Measurements from ENCODE around the gene SLC22A2. TPM values are rescaled to one million over a fixed set of nuclear protein-coding genes. Genes with fewer than 3 reads are reported as not detected.
"Not testable (repeated sequence)": the region's sequence is repeated elsewhere in the genome, so short reads cannot be mapped to it uniquely, and the experiment has no call there.

Gene SLC22A2
- total RNA-seq = not detected

DNA sequence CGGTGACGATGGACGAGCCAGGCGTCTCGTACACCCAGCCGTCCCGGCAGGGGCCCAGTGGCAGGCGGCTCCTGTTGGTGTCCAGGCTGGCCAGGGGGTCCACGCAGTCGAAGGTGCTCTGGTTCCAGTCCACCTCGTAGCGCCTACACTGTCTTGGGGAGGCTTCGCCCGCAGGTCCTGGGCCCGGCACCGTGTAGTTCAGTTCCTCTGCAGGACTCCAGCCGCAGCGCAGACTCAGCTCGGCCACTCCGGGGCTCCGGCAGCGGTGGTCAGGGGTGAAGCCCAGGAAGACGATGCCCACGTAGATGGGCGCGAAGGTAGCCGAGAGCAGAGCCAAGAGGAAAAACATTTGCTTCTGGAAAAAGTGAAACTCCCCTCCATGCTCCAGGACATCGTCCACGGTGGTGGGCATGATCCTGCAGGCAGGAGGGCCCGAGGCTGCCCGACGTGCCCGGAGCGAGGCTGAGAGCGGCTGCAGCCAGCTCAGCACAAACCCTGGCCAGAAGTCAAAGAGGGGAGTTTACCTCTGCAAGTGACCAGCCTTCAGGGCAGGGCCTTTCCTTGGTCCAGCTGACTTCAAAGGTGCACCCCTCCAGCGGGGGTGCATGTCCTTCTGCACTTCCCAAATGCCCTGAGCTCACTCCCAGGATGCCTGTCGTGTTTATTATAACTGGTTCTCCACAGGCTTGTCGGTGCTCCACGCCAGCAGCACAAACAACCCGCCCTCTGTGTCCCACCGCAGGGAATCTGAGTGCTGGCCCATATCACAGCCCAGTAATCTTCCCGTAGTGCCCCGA is at the start of gene SLC22A2:
Gene SLC22A2, minus strand, starts transcription at position 476 of the 797 bp plus-strand sequence. Its CDS starts 64 bp downstream, at position 412.
- ATAC-seq = no peak
- POLR2A ChIA-PET = interaction anchor here (0.8 kb wide), 1 partner anchor 136 kb away, joined by 3 read pairs; no protein-coding TSS in a partner anchor
- Mint-ChIP-seq H3K4me1 (no peaks in the 10 kb centered on the region), H3K27me3 (peaks cover 15% of the 10 kb centered on the region), H3K9me3 (ENCODE audit: low read depth) (no peaks in the 10 kb centered on the region), H3K27ac (no peak within 1 kb of the TSS), H3K36me3 (ENCODE audit: low read depth) (no peaks in the 10 kb centered on the region), H3K4me3 (no peak within 1 kb of the TSS)
- intact Hi-C loops (cut with DNase I, micrococcal nuclease) = no loop called here
- CTCF ChIA-PET = interaction anchor here (0.6 kb wide), 1 partner anchor 903 kb away, joined by 3 read pairs; no protein-coding TSS in a partner anchor
- no peak for DNase-seq

DNA sequence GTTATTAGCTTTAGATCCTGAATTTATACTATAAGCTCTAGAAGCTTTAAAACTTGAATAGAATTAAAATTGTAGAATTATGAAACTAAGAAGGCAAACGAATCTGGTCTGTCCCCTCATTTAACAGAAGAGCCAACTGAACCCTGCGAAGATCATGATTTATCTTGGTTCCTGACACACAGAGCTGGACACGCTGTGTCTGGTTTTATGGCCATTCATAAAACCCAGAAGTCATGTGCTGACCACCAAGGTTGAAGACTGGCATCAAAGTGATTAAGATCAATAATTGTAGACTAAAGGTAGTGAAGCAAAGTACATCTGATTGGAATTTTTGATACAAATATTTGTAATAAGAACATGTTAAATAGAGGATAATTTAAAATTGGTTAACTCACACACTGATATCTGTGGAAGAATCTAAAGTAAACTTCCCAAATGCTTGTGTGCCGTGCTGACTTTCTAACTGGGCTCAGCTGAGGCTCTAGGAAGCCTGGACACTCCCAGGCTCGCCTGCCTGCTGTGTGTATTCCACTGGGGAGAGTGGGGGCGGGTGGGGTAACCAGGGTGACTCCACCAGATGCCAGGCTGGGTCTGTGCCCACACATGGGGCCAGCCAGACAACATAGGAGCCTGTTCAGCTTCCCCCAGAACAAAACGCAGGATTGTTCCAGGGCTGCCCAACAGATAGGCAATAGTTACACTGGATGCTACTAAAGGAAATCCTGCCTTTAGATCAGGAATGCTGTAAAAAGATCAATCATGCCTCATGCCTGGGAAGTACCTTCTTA is 47.5 kb upstream of the SLC22A2 start:
- ChIA-PET POLR2A (no interaction called here), CTCF (no interaction called here)

DNA sequence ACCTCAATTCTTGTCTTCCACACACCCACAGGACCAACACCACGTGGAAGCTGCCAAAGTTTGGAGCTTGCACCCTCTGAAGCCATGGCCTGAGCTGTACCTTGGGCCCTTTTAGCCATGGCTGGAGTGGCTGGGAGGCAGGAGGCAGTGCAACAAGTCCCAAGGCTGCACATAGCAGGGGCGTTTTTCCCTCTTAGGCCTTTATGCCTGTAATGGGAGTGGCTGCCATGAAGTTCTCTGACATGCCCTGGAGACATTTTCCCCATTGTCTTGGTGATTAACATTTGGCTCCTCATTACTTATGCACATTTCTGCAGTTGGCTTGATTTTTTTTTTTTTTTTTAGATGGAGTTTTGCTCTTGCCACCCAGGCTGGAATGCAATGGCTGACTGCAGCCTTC is 45.2 kb upstream of the SLC22A2 start:
- intact Hi-C loops (cut with DNase I, micrococcal nuclease) = no loop called here
- CTCF ChIA-PET = no interaction called here

More for the DNA sequence above, 47.5 kb upstream of the SLC22A2 start:
- peaks cover 7% of the 10 kb centered on the region for H3K27me3 Mint-ChIP-seq
- H3K27ac Mint-ChIP-seq = no peak overlapping the region
- ATAC-seq (no peak), DNase-seq (no peak)
- H3K36me3 Mint-ChIP-seq (ENCODE audit: low read depth) = peaks cover 2% of the 10 kb centered on the region
- H3K4me3 Mint-ChIP-seq = no peak overlapping the region
- no peaks in the 10 kb centered on the region for H3K4me1 Mint-ChIP-seq
- intact Hi-C loops (cut with DNase I, micrococcal nuclease) = no loop called here
- peaks cover 12% of the 10 kb centered on the region for H3K9me3 Mint-ChIP-seq (ENCODE audit: low read depth)

DNA sequence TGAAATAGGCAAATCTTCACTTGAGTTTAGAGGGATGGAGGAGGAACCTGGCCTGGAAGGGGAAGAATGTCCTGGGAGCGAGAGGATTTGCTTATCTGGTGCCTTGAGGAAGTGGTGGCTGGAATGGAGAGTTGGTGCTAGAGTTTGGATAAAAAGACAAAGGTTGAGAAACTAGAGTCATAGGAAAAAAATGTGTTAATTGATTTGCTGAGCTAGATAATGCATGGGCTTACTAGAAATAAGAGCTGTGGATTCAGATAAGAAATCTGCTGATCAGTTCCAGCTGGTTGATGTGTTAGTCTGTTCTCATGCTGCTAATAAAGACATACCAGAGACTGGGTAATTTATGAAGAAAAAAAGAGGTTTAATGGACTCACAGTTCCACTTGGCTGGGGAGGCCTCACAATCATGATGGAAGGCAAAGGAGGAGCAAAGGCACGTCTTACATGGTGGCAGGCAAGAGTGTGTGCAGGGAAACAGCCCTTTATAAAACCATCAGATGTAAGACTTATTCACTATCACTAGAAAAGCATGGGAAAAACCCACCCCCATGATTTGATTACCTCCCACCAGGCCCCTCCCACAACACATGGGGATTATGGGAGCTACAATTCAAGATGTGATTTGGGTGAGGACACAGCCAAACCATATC is 43.9 kb upstream of the SLC22A2 start:
- ATAC-seq; H3K27ac Mint-ChIP-seq; intact Hi-C loops (cut with DNase I, micrococcal nuclease); H3K9me3 Mint-ChIP-seq (ENCODE audit: low read depth); H3K36me3 Mint-ChIP-seq (ENCODE audit: low read depth); H3K27me3 Mint-ChIP-seq; POLR2A ChIA-PET; H3K4me1 Mint-ChIP-seq; DNase-seq; CTCF ChIA-PET; H3K4me3 Mint-ChIP-seq: not testable (repeated sequence)

More for the DNA sequence above, 45.2 kb upstream of the SLC22A2 start:
- no peaks in the 10 kb centered on the region for H3K4me1 Mint-ChIP-seq
- H3K4me3 Mint-ChIP-seq = no peak overlapping the region
- no peaks in the 10 kb centered on the region for H3K36me3 Mint-ChIP-seq (ENCODE audit: low read depth)
- H3K9me3 Mint-ChIP-seq (ENCODE audit: low read depth) = peaks cover 2% of the 10 kb centered on the region
- H3K27me3 Mint-ChIP-seq = peaks cover 4% of the 10 kb centered on the region
- DNase-seq = no peak
- H3K27ac Mint-ChIP-seq = no peak overlapping the region
- no peak for ATAC-seq
- POLR2A ChIA-PET = no interaction called here

DNA sequence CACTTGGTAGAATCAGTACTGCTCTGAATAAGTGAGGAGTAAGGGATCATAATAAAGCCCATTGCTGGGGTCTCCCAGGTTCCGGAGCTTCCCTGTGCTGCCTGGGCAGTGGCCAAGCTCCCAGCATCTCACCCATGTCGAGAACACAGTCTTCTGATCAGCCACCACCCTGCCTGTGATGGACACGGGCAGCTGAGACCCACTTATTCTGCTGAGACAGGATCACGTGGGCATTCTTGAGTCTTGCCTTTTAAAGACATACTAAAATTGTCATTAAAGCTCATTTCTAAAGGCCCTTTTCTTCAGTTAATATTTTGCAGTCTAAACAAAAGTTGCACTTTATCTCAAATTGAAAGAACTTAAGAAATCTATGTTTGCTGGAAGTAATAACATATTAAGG is 42.7 kb upstream of the SLC22A2 start:
- Mint-ChIP-seq H3K27ac (no peak overlapping the region), H3K9me3 (ENCODE audit: low read depth) (peaks cover 2% of the 10 kb centered on the region), H3K4me3 (no peak overlapping the region), H3K4me1 (no peaks in the 10 kb centered on the region), H3K36me3 (ENCODE audit: low read depth) (no peaks in the 10 kb centered on the region), H3K27me3 (peaks cover 4% of the 10 kb centered on the region)
- POLR2A ChIA-PET = no interaction called here
- CTCF ChIA-PET = no interaction called here
- ATAC-seq = no peak
- intact Hi-C loops (cut with DNase I, micrococcal nuclease) = no loop called here
- DNase-seq = no peak

DNA sequence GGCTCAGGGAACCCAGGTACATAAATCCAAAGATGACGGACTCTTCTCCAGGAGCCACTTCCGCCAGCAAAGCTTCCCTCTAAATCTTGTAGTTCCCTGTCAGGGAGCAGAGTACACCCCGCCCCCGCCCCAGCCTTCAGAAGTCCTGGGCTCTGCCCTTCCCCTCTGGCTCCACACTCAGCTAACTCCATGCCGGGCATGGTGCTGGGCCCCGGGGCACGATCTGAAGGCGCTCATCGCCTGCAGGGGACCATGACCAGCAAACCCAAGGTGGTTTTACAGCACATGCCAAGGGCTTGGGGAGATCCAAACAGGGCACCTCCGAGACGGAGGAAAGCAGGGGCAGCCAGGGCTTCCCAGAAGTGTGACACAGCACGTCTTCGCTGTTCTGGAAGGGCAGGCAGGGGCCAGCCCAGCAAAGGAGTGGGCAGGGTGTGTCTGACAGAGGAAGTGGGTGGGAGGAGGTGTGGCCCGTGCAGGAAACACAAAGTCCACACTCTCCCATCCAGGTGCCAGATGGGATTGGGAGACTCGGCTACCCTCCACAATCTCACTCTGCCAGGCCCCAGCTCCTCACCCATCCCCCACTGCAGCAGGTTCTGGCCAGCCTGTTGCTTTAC is 41.6 kb upstream of the SLC22A2 start:
- Mint-ChIP-seq H3K27ac (no peak overlapping the region), H3K4me3 (no peak overlapping the region), H3K27me3 (peaks cover 7% of the 10 kb centered on the region), H3K9me3 (ENCODE audit: low read depth) (peaks cover 2% of the 10 kb centered on the region), H3K36me3 (ENCODE audit: low read depth) (no peaks in the 10 kb centered on the region), H3K4me1 (no peaks in the 10 kb centered on the region)
- intact Hi-C loops (cut with DNase I, micrococcal nuclease) = no loop called here
- ChIA-PET CTCF (interaction anchor here (0.6 kb wide), 1 partner anchor 449 kb away, joined by 3 read pairs; no protein-coding TSS in a partner anchor), POLR2A (no interaction called here)
- no peak for DNase-seq
- ATAC-seq = no peak

DNA sequence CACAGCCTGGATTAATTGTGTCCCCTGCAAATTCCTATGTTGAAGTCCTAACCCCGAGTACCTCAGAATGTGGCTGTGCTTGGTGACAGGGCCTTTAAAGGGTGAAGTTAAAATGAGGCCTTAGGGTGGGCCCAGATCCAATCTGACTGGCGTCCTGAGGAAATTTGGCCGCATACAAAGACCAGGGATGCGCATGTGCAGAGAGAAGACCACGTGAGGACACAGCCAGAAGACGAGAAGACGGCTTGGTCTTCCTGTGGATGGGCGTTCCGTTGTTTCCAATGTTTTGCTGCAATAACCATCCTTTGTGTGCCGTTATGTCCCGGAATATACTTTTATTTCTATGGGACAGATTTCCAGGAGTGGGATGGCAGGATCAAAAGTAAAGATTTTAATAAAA is 40.9 kb upstream of the SLC22A2 start:
- ChIA-PET CTCF (interaction anchor here (0.6 kb wide), 1 partner anchor 449 kb away, joined by 3 read pairs; no protein-coding TSS in a partner anchor), POLR2A (no interaction called here)
- intact Hi-C loops (cut with DNase I, micrococcal nuclease) = no loop called here
- no peak overlapping the region for H3K4me3 Mint-ChIP-seq
- peaks cover 2% of the 10 kb centered on the region for H3K9me3 Mint-ChIP-seq (ENCODE audit: low read depth)
- H3K27ac Mint-ChIP-seq = no peak overlapping the region
- no peaks in the 10 kb centered on the region for H3K36me3 Mint-ChIP-seq (ENCODE audit: low read depth)
- peaks cover 6% of the 10 kb centered on the region for H3K27me3 Mint-ChIP-seq
- no peak for ATAC-seq
- no peaks in the 10 kb centered on the region for H3K4me1 Mint-ChIP-seq
- no peak for DNase-seq

DNA sequence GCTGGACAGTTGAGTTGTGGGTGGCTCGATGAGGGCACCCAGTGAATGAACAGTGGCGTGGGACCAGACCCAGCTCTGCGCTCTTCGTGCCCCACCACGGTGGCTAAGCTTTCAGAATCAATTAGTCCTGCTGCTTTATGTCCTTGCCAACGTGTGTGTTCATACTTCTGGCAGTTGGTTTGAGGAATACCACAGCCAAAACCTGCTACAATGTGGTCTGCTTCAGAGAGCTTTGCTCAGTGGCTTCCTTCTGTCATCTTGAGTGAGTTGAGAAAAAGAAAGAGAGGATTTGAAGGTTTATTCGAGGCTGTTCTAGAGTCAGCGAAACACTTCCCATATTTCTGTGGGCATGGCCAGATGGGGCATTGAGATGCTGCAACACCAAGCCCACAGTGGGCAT is 39.5 kb upstream of the SLC22A2 start:
- Mint-ChIP-seq H3K36me3 (ENCODE audit: low read depth) (no peaks in the 10 kb centered on the region), H3K27ac (no peak overlapping the region), H3K9me3 (ENCODE audit: low read depth) (no peaks in the 10 kb centered on the region), H3K4me1 (no peaks in the 10 kb centered on the region), H3K4me3 (no peak overlapping the region), H3K27me3 (peaks cover 7% of the 10 kb centered on the region)
- ATAC-seq (no peak), DNase-seq (no peak)
- ChIA-PET CTCF (interaction anchor here (0.7 kb wide), 1 partner anchor 156 kb away, joined by 3 read pairs; no protein-coding TSS in a partner anchor), POLR2A (no interaction called here)
- intact Hi-C loops (cut with DNase I, micrococcal nuclease) = no loop called here

DNA sequence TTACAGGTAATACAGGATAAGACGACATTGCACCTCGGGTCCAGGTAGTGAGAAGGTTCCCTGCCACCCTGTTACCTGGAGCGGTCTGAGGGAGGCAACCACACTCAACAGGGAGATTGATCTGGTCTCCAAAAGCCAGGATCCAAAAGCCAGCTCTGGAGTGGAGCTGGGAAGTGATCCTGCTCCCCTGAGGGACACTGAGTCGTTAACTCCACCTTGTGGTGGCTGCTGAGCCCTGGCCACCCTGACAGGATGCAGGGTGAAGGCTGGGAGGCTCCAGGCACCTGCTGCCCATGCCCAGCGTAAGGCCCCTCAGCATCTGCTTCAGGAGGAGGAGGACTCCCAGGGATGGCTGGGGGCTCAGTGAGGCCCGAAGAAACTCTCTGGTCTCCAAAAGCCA is 38.7 kb upstream of the SLC22A2 start:
- Mint-ChIP-seq H3K4me3 (no peak overlapping the region), H3K4me1 (no peaks in the 10 kb centered on the region), H3K27me3 (peaks cover 7% of the 10 kb centered on the region), H3K36me3 (ENCODE audit: low read depth) (no peaks in the 10 kb centered on the region), H3K9me3 (ENCODE audit: low read depth) (no peaks in the 10 kb centered on the region), H3K27ac (no peak overlapping the region)
- POLR2A ChIA-PET = no interaction called here
- DNase-seq (no peak), ATAC-seq (no peak)
- intact Hi-C loops (cut with DNase I, micrococcal nuclease) = no loop called here
- CTCF ChIA-PET = no interaction called here

DNA sequence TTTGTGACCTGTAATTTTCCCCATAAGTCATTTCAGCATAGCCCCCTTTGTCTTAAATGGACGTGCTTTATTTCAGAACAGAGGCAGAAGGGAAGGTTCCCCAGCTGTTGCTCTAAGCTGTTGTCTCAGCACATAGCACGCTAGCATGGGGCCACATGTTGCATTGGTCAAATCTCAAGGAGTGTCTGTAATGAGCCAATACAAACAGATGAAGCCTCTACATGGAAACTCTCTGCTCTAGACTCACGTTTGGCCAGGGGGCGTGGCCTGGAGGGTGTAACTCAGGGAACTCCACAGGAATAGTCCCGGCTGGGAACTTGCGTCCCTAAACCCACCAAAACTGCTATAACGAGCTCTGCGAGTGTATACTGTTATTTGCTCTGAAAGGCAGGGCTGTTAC is 35.2 kb upstream of the SLC22A2 start:
- POLR2A ChIA-PET = no interaction called here
- no peaks in the 10 kb centered on the region for H3K9me3 Mint-ChIP-seq (ENCODE audit: low read depth)
- ATAC-seq (no peak), DNase-seq (no peak)
- H3K4me3 Mint-ChIP-seq = no peak overlapping the region
- CTCF ChIA-PET = no interaction called here
- H3K27me3 Mint-ChIP-seq = peaks cover 7% of the 10 kb centered on the region
- H3K27ac Mint-ChIP-seq = no peak overlapping the region
- H3K4me1 Mint-ChIP-seq = no peaks in the 10 kb centered on the region
- intact Hi-C loops (cut with DNase I, micrococcal nuclease) = no loop called here
- no peaks in the 10 kb centered on the region for H3K36me3 Mint-ChIP-seq (ENCODE audit: low read depth)

DNA sequence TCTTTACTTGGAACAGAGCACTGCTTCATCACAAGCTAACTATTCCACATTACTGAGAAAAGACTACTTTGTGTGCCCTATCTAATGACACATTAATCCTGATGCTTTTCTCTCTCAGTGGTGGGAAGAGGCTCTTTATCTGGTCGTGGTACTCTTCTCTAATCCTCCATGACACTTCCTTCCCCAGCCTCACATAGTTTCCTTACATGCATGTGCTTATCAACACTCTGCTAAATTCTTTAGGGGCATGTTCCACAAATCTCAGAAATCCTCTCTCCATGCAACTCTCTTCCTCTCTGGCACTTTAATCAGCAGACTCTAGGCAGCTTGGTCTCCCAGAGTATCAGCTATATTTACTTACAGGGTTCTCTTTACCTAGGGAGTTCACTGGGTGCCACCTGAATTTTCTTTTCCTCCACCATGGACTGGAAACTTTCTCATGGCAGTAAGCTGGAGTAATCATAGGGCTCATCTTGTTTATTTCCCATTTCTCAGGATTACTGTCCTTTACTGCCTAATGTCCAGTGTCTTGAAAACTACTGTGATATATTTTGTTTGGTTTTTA is 27.0 kb upstream of the SLC22A2 start:
- ATAC-seq (no peak), DNase-seq (no peak)
- ChIA-PET CTCF (no interaction called here), POLR2A (no interaction called here)
- Mint-ChIP-seq H3K27ac (no peak overlapping the region), H3K9me3 (ENCODE audit: low read depth) (no peaks in the 10 kb centered on the region), H3K27me3 (peaks cover 20% of the 10 kb centered on the region), H3K4me1 (no peaks in the 10 kb centered on the region), H3K36me3 (ENCODE audit: low read depth) (no peaks in the 10 kb centered on the region), H3K4me3 (no peak overlapping the region)
- intact Hi-C loops (cut with DNase I, micrococcal nuclease) = no loop called here
